Putamen (tissue), 1 donor: ENCODE results near the gene AOAH.

Source experiments
- DNase-seq: peaks from one replicate; pipeline ENCODE4 v3.0.0-alpha.2; 2016; ENCODE audit warnings: low spot score

AOAH gene

DNA sequence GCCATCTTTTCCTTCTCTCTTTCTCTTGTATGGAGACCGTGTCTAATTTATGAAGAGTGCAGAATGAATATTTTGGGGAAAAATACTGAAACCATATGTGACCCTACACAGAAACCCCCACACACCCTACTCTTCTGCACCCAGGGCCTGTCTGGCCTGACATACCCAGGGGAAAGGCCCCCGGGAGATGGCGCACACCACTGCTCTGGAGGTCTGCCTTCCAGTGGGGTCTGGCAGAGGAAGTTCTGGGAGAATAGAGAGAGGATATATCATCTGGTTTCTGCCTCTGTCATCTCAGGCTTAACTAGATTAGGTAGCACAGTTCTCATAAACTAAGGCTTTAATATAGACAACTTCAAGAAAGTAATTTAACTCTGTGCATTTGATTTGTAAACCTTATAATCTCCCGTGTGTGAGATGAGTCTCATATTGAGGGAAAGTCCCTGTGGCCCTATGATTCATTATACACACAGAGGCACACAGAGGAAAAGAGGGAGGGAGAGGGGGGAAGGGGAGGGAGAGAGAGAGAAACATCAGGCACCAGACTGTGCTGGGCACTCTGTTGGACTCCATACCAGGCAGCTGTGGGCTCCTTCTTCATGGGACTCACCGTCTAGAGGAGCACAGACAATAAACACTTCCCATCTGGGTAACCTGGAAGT, 123.3 kb downstream of the AOAH start:
- DNase-seq, result no peak

DNA sequence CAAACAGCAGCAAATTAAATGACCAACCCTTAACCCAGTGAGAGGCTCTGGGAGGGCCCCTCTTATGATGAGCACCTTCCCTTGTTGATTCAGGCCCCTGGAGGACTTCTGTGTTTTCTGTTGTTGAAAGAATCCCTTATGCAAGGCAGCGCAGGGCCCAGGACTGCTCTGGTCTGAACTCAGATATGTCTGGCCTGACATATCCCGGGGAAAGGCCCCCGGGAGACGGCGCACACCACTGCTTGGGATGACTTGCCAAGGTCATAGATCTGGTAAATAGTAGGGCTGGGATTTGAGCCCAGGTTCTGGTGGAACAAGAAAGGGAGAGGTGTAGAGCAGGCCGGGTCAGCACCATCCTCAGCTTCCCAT, 124.0 kb downstream of the AOAH start:
- DNase-seq, result no peak

DNA sequence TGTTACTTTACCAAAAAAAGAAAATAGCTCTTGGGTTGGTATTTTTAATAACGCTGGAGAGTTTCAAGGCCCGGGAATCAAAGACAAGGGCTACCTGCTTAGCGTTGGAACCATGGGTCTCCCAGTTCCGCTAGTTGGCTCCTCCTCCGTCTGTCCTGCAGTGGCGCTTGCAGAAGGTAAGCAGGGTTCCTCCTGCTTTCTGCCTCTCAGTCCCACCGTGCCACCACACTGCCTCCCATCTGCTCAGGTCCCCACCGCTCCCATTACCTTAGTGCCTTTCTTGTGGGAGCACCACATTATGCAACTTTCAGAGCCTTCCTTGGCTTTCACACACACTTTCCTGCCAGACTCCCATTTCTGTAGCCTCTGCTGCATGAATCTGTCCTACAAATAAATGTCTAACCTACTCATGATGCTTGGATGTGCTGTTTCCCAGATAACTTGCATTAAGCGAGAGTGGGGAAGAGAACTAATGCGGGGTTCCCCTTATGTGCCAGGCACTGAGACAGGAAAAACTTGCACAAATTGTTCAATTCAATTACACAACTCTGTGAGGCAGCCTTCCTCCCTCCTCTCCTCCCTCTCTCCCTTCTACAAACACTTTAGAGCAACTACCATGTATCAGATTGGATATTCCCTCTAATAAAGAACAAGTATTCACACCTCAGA, 124.5 kb downstream of the AOAH start:
- DNase-seq, result peak; percentile 19

DNA sequence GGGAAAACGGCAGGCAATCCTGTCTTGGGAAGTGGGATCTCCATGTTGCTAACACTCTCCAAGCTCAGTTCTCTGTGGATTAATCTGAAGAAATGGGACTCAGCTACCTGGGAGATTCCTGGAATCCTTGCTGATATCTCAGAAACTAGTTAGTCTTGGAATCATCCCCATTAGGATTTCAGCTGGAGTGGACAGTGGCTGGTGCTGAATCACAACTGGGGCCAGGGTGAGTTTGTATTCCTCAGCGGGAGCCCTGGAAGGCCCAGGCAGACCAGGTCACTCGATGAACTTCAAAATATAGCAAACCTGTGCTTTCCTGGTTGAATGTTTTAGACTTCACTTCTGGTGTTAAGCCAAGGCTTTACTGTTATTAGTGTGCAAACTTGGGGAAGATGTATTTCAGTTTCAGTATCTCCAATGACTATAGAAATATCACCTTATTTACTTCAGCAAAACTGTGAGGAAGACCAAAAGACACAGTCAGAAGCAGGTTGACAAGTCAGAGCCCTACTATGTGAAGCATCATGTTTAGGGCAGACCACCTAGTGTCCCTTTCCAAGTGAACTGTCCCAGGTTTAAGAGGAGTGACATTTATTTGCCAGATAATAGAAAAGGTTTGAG, 126.1 kb downstream of the AOAH start:
- DNase-seq, result no peak

DNA sequence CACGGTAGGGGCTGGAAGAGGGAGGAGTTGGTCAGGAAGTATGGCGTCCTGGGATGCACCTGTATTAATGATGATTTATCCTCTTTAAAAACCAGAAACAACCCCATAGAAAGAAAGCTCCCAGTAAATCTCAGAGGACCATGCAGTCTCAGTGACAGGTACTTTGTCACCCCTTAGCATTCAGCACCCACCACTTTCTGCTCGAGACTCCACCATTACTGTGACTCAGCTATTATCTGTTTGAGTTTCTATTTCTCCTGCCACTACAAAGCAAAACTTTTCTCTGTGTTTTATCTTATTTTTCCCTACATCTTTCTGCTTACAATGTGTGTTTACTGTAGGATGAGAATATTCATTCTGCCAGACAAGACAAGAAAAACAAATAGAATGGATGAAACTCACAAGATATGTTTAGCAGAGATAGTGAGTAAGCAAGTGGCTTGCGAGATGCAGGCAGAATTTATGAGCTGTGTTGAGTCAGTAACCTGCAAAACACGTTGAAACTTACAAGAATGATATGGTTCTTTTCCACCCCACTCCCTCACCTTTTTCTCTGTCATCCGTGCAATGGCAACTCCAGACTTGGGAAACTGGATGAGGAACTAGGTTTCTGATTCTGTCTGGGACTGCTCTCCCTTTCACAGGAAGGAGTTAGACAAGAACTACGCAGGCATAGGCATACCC, 127.1 kb downstream of the AOAH start:
- DNase-seq, result no peak

DNA sequence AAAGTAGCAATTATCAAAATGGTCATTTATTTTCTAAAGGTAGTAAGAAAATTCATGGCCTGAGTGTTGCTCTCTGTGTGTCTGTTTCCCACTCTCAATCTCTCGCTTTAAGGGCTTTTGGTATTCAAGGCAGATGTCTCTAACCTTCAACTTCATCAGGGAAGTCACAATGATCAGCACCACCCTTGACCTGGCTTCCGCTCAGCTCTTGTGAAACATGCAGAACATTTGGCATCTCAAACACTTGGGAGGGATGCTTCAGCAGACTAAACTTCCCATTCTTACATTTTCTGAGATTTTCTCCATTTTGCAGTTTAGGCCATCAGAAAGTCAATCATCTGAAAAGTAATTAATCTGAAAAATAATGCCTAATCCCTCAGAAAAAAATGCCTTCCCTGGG, 129.8 kb downstream of the AOAH start:
- DNase-seq, result no peak

DNA sequence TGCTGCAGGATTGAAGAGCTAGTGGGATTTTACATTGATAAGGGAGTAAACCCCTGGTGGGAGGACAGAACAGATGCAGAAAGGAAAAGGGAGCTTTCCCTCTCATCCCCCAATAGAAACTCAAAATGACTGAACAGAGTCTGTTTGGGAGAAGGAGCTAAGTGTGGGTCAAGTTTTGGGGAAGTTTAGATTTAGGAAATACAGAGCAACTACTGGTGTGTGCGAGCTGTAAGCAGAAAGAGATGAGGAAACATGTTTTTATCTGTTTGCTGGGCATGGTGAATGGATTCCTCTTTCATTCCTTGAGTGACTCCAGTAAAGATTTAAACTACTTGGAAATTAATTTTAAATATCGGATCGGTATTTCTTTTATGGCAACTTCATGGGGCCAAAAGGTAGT, 132.7 kb downstream of the AOAH start:
- no peak for DNase-seq

DNA sequence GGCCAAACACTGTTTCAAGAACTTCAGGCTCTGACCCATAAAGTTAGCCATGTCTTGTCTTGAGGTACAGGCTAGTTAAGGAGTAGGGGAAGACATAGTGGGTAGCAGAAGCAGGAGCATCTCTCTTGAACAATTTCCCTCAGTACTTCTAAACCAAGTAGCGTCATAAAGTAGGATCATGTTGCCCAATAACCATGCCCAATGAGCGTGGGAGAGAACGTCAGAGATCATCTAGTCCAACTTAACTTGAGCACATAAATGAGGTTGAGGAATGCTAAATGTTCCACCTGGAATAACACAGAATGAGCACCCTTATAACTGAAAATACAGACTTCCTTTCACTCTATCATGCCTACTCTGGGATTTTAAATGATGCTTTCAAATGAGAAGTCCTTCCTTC, 134.9 kb downstream of the AOAH start:
- DNase-seq, result no peak

DNA sequence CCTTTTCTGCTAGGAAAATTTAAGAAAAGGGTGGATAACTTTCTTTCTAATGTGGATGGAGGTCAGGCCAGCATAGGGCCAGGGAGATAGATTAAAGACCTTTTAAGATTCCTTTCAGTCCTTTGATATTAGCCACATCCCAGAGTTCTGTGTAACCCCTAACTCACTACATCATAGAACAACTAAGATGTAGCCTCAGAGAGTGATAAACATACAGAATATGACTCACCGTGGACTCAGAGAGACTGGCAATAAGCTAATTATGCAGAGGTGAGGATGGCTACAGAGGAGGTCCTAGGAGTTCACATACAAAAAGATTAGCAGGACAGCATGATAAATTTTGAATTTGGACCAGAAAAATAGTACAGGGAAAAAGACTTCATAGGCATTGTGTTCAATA, 141.0 kb downstream of the AOAH start:
- no peak for DNase-seq

DNA sequence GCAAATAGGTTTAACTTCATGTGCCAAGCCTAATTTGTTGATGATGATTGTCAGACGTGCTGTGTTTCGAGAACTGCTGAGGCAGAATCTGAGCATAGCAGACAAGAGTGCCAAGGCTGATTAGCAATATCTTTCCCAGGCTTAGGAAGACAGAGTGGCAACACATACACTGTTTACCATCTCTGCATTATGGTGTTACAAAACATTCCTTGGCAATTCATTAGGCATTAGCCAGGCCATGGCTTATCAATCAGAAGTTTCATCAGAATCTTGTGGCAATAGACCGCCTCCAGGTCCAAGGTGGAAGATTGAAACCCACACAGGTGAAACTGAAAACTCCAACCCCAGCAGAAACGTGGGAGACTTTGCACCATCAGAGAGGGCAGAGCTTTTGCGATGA, 148.5 kb downstream of the AOAH start:
- DNase-seq, result no peak

DNA sequence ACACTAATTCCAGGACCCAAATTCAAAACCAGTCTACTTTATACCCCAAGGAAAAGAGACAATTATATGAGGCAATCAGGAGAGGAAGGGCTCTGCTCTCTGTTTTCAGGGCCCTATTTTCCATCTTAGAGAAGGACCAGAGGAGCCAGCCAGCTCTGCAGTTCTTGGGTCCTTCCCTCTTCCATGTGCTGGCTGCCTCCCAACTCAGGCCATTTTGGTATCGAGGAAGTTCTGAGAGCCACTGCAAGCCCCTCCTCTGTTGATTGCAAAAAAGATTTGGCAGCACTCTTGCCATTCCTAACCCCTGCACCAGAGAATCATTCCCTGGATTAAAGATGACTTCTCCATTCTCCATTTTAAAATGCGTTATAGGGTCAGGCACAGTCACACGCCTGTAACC, 151.2 kb downstream of the AOAH start:
- DNase-seq, result no peak

DNA sequence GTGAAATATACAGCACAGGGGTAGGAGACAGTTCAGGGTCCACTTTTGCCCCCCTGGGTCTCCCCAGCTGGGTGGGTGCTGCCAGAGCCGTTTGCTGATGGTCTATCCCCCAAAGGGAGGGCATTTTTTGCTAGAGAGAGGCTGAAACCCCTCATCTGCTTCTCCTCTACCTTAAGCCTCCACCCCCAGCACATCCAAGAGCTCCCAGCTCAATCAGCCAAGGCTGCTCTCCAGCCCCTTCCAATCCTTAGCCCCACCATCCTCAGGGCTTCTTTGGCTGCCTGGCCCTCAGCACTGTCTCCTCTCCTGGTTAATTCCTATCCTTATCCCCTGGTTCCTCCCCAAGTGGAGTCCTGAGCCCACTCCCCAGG, 153.1 kb downstream of the AOAH start:
- DNase-seq, result no peak

DNA sequence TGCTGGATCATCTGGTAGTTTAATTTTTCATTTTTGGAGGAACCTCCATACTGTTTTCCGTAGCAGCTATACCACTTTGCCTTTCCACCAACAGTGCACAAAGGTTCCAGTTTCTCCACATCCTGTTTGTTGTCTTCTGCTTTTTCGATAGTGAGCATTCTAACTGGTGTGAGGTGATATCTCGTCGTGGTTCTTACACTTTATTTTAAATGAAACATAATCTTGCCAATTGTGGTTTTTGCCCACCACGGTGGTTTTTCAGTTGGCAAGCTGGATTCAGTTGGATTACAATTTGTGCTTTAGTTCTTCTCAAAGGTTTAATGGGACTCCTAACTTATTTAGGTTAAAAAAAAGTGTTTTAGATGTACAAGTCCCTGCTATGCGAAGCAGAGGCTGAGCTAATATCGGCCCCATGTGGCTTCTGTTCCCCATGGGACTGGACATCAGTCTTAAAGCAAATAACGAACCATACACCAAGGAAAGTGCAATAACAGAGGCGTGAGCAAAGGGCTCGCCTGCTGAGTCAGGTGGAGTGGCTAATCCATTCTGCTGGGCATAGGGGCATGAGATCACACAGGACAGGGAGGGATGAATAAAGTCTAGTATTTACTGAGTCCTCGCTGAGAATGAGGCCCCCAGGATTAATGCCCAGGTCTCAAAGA, 153.6 kb downstream of the AOAH start:
- no peak for DNase-seq

DNA sequence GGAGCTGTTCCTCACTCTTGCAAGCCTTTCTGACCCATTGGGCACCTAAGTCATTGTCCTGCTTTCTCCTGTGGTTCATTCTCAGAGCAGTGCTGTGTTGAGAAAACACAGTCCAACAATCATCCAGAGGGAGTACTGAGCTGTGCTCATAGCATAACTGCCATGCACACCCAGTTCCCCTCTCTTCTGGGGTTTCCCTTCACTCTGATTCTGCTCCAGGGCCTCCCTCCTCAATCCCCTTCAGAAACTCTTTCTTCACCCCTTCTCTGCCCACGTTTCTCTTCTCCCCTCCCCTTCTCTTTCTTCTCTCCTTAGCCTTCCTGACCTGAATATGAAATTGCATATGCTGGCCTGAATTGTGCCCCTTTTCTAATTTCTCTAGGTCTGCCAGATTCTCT, 155.8 kb downstream of the AOAH start:
- DNase-seq, result no peak

DNA sequence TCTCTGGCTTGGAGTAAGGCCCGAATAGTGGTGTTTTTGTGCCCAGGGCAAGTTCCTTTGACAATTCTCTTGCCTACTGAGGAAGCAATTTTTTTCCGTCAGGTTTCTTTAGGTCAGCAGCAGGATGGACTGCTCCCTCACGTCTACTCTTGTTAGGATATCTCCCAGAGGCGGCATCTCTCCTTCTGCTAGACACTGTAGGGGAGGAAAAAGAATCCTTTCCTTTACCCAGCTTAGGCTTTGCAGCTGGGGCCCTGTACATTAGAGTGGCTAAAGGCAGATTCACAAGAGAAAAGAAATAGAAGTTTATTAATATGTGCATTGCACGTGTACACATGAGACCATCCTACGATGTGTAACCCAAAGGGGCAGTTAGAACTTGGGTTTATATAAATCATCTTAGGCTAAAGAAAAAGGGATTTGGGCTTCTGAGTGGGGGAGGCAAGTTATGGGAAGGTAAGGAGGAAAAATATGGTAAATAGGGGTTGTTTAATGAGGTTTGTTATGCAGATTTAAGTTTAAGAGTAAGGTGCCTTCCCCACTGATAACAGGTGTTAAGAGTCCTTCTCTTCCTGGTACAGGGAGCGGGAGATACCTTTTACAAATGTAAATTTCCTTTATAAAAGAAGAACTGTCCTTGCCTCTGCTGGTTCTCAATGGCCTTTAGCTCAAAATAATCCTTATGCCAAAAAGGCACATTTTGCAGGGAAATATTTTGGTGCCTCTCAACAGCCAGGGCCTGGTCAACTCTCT, 156.4 kb downstream of the AOAH start:
- DNase-seq, result no peak

DNA sequence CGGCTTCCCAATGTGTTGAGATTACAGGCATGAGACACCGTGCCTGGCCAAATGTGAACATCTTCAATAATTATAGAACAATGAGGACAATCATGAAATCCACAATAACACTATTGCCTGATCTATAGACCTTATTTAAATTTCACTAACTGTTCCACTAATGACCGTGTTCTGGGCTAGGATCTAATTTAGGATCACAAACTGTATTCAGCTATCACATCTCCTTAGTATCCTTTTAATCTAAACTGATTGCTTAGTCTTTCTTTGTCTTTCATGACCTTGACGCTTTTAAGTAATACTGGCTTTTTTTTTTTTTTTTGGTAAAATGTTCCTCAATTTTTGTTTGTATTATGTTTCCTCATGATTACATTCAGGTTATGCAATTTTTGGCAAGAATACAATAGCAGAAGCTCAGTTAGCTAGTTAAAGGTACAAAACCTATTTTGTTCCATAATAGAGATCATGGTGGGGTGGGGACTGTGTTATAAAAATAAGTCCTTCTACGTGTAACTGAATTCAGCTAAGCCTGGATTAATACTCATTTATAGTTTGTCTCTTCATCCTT, 158.4 kb downstream of the AOAH start:
- no peak for DNase-seq

DNA sequence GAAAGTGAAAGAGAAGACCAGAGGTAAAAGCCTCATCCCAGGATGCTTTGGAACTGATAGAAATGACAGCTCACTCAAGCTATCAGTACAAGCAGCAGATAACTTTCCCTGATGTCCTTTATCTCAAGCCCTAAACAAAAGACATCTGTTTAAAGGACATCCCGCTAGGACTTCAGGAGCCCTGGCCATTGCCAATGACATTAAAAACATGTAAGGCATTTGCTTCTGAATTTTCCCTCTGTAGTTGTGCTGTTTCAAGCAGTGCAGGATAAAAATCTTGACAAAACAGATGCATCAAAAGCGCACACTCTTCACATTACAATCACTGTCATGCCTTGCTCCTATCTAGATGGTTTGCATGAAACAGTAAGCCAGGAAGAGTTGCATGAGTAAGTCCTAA, 159.8 kb downstream of the AOAH start:
- DNase-seq, result no peak

DNA sequence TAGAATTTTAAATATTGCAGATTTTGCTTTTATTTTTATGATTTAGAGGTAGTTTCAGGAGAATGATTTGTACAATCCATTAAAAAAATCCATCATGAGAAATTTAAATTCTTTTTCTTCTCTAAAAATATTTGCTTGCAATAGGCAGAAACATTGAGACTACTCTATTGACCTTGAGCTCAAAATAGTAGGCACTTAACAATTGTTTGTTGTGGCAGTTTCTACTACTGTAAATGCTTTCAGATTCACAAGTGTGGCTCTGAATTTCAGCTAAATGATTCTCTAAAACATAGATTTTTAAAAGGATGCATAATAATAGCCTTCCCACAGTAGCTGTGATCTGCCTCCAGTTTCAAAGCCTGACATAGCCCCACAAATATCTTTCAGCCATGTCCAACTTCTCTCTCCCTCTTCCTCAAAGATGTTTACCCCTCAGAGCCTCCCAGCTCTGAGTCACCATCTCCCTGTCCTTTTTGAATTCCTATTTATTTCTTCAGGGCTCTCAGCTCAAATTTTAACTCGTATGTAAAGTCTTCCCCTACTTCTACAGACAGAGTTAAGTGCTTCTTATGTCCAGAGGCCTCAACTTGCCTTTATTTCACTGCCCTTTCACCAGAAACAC, 160.5 kb downstream of the AOAH start:
- DNase-seq, result no peak

DNA sequence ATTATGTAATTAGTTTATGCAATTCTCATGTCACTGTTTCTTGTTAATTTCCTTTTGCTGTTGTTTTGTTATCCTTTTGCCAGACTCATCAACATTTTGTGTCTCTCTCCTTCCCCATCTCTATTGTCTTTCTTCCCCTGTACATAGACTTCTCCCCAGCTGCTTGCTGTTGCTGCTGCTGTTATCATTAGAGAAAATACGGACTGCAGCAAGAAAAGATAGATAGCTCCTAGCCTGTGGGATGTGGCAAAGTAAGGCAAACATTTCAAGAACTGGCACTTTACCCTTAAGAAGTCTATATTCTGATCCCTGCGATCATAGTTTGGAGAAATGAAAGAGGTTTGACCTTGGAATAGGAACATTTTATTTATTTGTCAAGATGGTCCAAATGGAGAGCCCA, 162.2 kb downstream of the AOAH start:
- DNase-seq, result no peak

DNA sequence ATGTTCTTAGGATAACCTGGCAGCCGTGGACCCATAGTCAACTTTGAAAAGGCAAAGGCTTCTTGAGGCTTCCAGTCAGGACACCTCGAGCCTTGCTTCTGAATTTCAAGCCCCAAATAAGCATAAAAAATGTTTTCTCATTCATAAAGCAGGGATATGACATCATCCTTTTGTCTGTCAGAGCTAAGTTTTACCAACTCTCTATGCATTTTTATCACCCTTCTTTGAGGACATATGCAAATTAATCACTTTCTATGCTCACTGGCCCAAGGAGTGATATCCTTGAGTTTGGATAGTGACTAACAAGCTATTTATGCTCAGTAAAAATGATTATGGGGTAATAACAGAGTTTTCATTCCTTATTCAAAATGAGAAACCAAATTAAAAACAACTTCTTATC, 175.3 kb downstream of the AOAH start:
- no peak for DNase-seq

DNA sequence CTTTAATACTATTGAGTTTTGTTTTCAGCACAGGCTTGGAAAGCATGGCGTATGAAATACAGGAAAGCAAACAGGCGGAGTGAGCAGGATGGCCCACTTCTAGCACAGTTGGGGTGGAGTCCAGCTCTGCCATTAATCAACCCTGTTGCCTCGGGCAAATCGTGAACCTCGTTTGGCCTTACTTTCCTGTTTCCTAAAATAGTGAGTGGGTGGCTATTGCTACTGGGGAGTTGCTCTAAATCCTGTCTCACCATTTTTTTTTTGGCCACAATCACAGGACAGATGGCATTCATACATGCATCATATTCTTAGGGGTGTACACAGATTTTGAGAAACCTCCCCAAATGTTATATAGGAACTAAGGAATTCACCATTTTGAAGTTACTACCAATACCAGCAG, 176.9 kb downstream of the AOAH start:
- DNase-seq, result no peak
